Superior temporal gyrus (tissue), 1 donor: ENCODE data around the gene IFNL3.
A peak's percentile ranks its signal among the peaks of the same experiment; 100 is the strongest.
"Not testable (repeated sequence)": the region's sequence is repeated elsewhere in the genome, so short reads cannot be mapped to it uniquely, and the experiment has no call there.

Source experiments
- DNase-seq: peaks from one replicate; pipeline ENCODE4 v3.0.0-alpha.2; 2016; ENCODE audit errors: extremely low spot score

Gene IFNL3

DNA sequence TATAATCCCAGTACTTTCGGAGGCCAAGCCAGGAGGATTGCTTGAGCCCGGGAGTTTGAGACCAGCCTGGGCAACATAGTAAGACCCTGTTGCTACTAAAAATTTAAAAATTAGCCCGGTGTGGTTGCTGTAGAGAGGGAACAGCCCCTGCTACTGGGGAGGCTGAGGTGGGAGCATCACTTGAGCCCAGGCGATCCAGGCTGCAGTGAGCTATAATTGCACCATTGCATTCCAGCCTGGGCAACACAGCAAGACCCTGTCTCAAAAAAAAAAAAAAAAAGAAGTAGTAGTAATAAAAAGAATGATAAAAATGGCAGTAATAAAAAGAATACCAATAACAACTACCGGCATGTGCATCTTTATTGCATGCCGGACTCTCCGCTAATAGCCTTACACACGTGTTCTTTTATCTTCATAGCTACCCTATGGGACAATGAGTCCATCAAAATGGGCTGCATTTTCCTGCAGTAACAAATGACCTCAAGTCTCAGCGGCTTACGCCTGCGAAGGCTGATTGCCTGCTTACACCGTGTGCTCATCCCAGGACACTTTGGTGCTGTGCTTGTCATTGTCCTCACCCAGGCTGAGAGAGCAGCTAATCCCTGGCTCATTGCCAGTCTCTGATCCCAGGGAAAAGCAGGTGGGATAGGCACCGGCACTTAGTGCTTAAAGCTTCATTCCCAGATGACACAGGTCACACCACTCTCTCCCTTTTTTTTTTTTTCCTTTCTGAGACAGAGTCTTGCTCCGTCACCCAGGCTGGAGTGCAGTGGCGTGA, 26.4 kb downstream of the IFNL3 start:
- no peak for DNase-seq

DNA sequence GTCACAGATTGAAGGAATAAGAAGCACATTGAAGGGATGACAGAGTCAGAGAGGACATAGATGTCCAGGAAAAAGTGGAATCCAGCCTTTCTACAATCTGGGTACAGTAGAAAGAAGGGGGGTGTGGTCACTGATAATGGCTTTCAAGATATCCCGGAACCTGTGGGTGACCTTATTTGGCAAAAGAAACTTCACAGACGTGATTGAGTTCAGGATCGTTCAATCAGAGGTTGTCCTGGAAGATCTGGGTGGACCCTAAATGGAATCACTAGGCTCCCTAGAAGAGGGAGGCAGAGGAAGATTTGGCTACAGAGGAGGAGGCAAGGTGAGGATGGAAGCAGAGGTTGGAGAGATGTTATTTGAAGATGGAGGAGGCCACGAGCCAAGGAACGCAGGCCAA, 27.7 kb downstream of the IFNL3 start:
- no peak for DNase-seq

DNA sequence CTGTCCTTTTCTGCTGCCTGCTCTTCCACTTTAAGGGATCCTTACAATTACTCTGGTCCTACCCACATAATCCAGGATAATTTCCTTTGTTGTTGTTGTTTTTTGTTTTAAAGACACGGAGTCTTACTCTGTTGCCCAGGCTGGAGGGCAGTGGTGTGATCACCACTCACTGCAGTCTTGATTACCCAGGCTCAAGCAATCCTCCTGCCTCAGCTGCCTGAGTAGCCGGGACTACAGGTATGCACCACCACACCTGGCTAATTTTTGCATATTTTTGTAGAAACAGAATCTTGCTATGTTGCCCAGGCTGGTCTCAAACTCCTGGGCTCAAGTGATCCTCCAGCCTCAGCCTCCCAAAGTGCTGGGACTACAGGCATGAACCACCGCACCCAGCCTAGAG, 29.5 kb downstream of the IFNL3 start:
- not testable (repeated sequence) for DNase-seq

DNA sequence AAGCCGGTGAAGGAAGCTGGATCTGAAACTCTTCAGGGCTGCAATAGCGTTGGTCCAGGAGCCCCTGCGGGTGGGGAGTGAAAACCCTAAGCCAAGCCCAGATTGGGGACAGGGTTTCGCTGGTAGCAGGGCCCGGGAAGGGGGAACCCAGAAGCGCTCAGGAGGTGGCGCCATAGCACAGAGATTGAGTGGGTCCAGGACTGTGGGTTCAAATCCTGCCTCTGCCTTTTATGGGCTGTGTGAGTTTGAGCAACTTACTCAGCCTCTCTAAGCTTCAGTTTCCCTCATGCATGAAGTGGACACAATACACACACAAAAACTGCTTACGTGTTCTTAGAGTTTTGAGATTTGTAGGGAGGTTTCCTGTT, 32.4 kb downstream of the IFNL3 start:
- DNase-seq, result no peak

- no peak for DNase-seq
Measured at GRCh38 chr19:39211731-39212374, 33.0 kb downstream of the IFNL3 start.

GRCh38 chr19:39209196-39209595, 35.6 kb downstream of the IFNL3 start:
- DNase-seq, result no peak

DNA sequence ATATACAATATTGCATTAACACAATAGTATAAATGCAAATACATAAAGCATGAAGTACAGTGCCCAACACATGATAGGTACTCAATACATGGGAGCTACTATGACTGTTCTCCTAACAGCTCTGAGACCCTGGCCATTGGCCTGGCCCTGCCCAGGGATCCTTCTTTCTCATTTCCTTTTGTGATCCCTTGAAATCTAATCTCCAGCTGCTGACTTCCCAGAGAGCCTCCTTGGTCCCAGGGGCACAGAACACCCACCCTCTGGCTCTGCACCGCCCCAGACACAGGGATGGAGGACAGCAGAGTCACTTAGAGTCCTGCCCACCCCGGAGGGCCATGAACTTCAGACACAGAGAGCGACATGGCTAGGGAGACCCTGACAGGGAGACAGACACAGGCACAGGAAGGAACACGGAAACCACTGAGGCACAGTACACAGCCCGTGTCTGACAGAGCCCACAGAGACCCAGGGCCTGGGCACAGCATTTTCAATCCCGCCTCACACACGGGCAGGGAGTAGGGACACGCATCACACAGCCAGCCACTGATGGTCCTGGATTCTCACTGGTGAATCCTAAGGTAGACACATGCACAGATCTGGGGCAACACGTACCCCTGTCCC, 36.5 kb downstream of the IFNL3 start:
- no peak for DNase-seq

DNA sequence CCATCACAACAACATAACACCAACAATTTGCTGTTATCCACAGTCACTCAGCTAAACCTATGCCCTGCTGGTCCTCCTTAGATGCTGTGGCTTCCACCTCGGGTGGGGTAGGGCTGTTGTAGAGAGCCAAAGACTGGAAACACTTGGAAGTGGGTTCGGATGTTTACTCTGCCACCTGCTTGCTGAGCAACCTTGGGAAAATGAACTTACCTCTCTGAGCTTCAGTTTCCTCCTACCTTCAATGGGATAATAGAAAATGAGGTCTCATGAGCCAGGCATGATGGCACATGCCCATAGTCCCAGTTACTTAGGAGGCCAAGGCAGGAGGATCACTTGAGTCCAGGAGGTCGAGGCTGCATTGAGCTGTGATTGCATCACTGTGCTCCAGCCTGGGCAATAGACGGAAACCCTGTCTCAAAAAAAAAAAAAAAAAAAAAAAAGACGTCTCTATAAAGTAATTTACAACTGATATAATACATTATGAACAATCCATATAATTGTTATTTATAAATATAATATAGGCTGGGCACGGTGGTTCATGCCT, 37.4 kb downstream of the IFNL3 start:
- DNase-seq, result no peak

DNA sequence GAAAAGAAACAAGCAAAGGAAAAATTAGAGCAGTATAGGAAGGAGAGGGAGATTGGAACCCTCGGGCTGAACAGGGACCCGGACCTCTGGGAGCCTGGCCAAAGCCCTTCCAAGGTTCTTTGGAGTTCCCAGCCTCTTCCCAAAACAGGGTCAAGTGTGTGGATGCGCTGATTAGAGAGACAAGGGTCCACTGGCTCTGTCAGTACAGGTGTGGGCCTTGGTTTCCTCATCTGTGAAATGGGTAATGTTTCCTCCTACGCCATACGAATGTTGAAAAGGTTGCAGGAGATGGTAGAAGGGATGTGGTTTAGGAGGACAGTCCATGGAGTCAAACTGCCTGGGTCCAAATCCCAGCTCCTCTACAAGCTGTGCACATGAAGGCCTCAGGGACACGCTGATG, 38.7 kb downstream of the IFNL3 start:
- DNase-seq, result no peak

DNA sequence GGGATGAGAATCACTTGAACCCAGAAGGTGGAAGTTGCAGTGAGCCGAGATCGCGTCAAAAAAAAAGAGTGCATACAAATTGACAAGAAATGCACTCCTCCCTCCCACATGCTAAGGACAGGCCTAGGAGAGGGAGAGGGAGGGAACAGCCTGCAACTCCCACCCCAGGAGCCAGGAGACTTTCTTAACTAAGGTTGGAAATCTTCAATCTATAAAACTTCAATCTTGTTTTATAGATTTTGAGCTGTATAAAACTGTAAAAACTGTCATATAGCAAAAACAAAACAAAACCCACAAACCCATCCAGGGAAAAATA, 39.4 kb downstream of the IFNL3 start:
- DNase-seq, result no peak

GRCh38 chr19:39203372-39204341, 41.1 kb downstream of the IFNL3 start, which contains the start of gene SYCN:
Gene SYCN, minus strand, starts transcription at chr19:39204263. Its CDS starts 9 bp downstream, at chr19:39204254.
- no peak for DNase-seq

DNA sequence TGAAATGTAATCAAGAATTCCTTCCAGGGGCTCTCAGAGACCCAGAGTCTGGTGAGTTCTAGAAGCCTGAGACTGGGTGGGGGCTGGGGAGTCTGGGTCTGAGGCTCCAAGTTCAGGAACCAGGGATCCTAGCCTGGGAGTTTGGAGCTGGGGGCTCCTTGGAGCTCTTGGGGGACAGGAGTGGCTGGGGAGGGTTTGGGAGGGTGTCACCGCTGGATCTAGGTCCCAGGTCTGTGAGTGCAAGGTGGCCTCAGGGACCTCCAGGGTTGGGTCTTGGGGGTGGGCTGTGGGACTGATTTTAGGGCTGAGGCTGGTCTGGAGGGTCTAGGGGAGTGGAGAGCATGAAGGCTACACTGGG, 41.8 kb downstream of the IFNL3 start:
- DNase-seq, result no peak

GRCh38 chr19:39200803-39201115, 44.0 kb downstream of the IFNL3 start:
- DNase-seq, result no peak

DNA sequence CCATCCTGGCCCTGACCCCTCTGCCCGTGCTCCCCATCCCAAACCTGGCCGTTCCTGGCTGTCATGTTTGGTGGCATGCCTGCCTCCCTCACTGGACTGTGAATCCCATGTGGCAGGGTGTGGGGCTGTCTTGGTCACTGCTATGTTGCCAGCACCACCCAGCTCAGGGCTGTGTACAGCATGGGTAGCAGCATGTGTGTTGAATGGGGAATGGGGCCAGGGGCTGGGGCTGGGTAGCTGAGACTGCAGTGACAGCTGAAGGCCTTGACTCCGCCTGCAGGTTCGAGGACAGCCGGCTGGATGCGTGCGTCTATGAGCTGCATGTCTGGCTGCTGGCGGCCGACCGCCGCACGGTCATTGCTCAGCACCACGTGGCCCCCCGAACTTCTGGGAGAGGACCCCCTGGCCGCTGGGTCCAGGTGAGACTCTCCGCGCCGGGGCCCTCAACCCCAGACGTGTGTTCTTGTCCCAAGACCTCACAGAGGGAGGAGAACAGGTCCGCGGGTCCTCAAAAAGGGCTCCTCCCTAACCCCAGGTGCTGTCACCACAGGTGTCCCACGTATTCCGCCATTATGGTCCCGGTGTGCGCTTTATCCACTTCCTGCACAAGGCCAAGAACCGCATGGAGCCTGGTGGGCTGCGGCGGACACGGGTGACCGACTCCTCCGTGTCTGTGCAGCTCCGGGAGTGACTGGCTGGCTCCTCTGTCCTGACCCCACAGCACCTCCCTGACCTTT, 44.6 kb downstream of the IFNL3 start:
- no peak for DNase-seq

DNA sequence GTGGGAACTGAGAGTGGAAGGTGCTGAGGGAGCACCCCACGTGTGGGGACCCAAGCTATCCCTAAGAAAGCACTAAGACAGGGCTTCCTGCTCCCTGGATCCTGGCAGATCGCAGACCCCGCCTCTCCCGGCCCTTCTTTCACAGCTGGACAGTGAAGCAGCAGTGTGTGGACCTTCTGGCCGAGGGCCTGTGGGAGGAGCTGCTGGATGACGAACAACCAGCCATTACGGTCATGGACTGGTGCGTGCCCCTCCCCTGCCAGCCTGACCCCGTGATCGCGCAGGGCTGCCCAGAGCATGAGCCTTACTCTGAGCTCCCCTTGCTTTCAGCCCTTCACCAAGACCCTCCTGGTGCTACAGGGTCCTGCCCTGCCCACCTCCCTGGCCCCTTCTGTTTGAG, 45.8 kb downstream of the IFNL3 start:
- DNase-seq, result peak; percentile 63

DNA sequence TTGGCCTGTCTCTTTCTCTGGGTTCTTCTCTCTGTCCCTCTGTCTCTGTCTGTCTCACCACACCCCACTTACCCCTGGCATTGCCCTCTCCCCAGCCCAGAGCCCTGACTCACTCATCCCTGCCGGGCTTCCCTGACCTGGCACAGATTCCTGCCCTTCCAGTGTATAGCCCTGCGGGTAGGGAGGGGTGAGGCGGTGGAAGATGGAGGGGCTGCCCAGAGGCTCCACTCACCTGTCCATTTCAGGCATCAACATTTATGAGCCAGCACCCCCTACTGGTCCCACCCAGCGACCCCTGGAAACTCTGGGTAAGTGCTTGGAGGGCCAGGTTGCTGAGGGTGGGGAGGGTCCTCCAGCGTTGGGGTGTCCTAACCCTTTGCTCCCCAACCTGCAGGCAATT, 47.0 kb downstream of the IFNL3 start:
- no peak for DNase-seq

DNA sequence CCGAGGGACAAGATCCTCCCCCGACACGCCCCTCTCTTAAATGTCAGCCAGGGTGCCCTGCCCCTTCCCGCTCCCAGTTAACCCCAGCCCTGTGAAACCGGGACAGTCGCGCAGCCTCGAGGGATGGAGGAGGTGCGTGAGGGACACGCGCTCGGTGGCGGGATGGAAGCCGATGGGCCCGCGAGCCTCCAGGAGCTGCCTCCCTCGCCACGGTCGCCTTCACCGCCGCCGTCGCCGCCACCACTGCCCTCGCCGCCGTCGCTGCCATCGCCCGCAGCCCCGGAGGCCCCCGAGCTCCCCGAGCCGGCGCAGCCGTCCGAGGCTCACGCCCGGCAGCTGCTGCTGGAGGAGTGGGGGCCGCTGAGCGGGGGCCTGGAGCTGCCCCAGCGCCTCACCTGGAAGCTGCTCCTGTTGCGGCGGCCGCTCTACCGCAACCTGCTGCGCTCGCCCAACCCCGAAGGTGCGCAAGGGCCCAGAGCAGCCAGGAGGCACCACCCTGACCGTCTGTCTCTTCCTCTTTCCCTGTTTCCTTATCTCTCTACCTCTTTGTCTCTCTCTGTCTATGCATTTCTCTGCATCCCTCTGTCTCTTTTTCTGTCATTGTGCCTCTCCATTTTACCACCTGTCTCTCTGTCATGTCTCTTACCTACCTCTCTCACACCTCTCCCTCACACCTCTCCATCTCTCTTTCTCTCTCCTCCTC, 47.8 kb downstream of the IFNL3 start, which contains the start of gene NCCRP1:
Gene NCCRP1 (plus strand): TSS at position 105 of the 703 bp plus-strand sequence. CDS start 19 bp downstream, at position 124.
- DNase-seq, result no peak

- no peak for DNase-seq
Measured at GRCh38 chr19:39196320-39196719, 48.5 kb downstream of the IFNL3 start.

- no peak for DNase-seq
Measured at GRCh38 chr19:39195755-39196154, 49.1 kb downstream of the IFNL3 start.

GRCh38 chr19:39194832-39195542, 49.8 kb downstream of the IFNL3 start:
- no peak for DNase-seq
